Panc1 (cell line): ENCODE results near the gene CEMIP.

Experiments used
- POLR2AphosphoS5 ChIP-seq: IDR thresholded peaks from 2 replicates; pipeline ENCODE4 v1.6.1; 2012; ENCODE audit warnings: mild to moderate bottlenecking, low read depth, low read length, moderate library complexity
- SIN3A ChIP-seq: IDR thresholded peaks from 2 replicates; pipeline ENCODE4 v1.6.1; 2012; ENCODE audit warnings: low read depth, mild to moderate bottlenecking, low read length, moderate library complexity, borderline replicate concordance; ENCODE audit not compliant: insufficient read depth
- TCF7L2 ChIP-seq: IDR thresholded peaks from 2 replicates; pipeline ENCODE4 v1.6.1; 2011; ENCODE audit warnings: mild to moderate bottlenecking, low read depth, low read length, inconsistent platforms
- TF ChIP-seq, protein P1 (sequence below): fragments of 450-650 bp; IDR thresholded peaks from 2 replicates; pipeline ENCODE4 v1.5.1; 2017; ENCODE audit warnings: mild to moderate bottlenecking
- TF ChIP-seq, protein P2 (sequence below), 2 experiments: IDR thresholded peaks; 2 replicates each; pipeline ENCODE4 v1.6.1; 2011 to 2012; ENCODE audit warnings: low read depth in 2 of 2, control low read depth in 1 of 2, low read length in 1 of 2, mild to moderate bottlenecking in 1 of 2, moderate library complexity in 1 of 2; ENCODE audit not compliant: insufficient read depth in 1 of 2

DNA sequence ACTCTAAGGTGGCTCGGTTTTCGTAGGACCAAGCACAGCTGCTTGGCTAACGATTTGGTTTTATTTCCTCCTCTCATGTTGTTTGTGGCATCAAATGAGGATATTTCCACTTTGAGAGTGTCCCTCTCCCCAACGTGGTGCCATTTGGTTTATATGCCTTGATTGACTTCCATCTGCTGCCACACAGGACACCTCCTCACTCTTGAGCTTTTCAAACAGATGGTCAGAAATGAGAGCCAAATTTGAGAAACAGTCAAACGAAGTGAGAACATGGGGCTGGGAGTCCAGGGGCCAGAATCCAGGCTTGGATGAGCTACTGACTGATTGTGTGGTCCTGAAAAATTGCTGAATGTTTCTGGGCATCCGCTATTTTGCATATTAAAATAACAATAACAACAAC, 43.5 kb downstream of the CEMIP start:
- TF ChIP-seq, protein P1, sequence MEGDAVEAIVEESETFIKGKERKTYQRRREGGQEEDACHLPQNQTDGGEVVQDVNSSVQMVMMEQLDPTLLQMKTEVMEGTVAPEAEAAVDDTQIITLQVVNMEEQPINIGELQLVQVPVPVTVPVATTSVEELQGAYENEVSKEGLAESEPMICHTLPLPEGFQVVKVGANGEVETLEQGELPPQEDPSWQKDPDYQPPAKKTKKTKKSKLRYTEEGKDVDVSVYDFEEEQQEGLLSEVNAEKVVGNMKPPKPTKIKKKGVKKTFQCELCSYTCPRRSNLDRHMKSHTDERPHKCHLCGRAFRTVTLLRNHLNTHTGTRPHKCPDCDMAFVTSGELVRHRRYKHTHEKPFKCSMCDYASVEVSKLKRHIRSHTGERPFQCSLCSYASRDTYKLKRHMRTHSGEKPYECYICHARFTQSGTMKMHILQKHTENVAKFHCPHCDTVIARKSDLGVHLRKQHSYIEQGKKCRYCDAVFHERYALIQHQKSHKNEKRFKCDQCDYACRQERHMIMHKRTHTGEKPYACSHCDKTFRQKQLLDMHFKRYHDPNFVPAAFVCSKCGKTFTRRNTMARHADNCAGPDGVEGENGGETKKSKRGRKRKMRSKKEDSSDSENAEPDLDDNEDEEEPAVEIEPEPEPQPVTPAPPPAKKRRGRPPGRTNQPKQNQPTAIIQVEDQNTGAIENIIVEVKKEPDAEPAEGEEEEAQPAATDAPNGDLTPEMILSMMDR = no peak
- TF ChIP-seq POLR2AphosphoS5 = no peak
- TF ChIP-seq, protein P2, sequence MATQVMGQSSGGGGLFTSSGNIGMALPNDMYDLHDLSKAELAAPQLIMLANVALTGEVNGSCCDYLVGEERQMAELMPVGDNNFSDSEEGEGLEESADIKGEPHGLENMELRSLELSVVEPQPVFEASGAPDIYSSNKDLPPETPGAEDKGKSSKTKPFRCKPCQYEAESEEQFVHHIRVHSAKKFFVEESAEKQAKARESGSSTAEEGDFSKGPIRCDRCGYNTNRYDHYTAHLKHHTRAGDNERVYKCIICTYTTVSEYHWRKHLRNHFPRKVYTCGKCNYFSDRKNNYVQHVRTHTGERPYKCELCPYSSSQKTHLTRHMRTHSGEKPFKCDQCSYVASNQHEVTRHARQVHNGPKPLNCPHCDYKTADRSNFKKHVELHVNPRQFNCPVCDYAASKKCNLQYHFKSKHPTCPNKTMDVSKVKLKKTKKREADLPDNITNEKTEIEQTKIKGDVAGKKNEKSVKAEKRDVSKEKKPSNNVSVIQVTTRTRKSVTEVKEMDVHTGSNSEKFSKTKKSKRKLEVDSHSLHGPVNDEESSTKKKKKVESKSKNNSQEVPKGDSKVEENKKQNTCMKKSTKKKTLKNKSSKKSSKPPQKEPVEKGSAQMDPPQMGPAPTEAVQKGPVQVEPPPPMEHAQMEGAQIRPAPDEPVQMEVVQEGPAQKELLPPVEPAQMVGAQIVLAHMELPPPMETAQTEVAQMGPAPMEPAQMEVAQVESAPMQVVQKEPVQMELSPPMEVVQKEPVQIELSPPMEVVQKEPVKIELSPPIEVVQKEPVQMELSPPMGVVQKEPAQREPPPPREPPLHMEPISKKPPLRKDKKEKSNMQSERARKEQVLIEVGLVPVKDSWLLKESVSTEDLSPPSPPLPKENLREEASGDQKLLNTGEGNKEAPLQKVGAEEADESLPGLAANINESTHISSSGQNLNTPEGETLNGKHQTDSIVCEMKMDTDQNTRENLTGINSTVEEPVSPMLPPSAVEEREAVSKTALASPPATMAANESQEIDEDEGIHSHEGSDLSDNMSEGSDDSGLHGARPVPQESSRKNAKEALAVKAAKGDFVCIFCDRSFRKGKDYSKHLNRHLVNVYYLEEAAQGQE (IDR thresholded peaks at IDR 0.05; ENCODE audit: insufficient read depth in 1 of 2, low read depth in 2 of 2, low read length in 1 of 2) = no peak
- TF ChIP-seq SIN3A = no peak
- TF ChIP-seq TCF7L2 = no peak
